Thyroid gland (tissue), 4 donors: ENCODE data around the gene HOXA3. TPM values are rescaled to one million over a fixed set of nuclear protein-coding genes. Genes with fewer than 3 reads are reported as not detected.

Experiments
- DNase-seq, 2 donors: peaks; one replicate each; pipeline ENCODE4 v3.0.0-alpha.2; 2019
- H3K27ac ChIP-seq, 3 donors: fragments of 200-600 bp; sonication (generic); 1 replicate in 2 of 3; 2 replicates in 1 of 3; pipeline ENCODE4 v1.5.1; 2016 to 2019; ENCODE audit warnings: mild to moderate bottlenecking in 1 of 3, moderate library complexity in 1 of 3
- H3K27me3 ChIP-seq: fragments of 200-600 bp; sonication (generic); one replicate; pipeline ENCODE4 v1.5.1; 2019
- H3K36me3 ChIP-seq, 2 donors: fragments of 200-600 bp; sonication (generic); one replicate each; pipeline ENCODE4 v1.5.1; 2016 to 2019
- H3K4me1 ChIP-seq, 2 donors: fragments of 200-600 bp; sonication (generic); one replicate each; pipeline ENCODE4 v1.5.1; 2017 to 2019
- H3K4me3 ChIP-seq, 3 donors: fragments of 200-600 bp; sonication (generic); replicated peaks in 1 of 3; 1 replicate in 2 of 3; 2 replicates in 1 of 3; pipeline ENCODE4 v1.5.1; 2016; ENCODE audit warnings: mild to moderate bottlenecking in 1 of 3
- H3K9me3 ChIP-seq: fragments of 200-600 bp; sonication (generic); one replicate; pipeline ENCODE4 v1.5.1; 2017
- CTCF ChIP-seq, 6 experiments: fragments of 200-600 bp in 3 of 6; fragments of 450-650 bp in 3 of 6; sonication (generic) in 3 of 6; IDR thresholded peaks; one replicate each; pipeline ENCODE4 v1.5.1; 2016 to 2019; ENCODE audit warnings: antibody characterized with exemption in 6 of 6, mild to moderate bottlenecking in 2 of 6, inconsistent platforms in 1 of 6, moderate library complexity in 1 of 6
- POLR2A ChIP-seq, 2 donors: fragments of 450-650 bp; IDR thresholded peaks; one replicate each; pipeline ENCODE4 v1.6.1; 2017; ENCODE audit warnings: antibody characterized with exemption in 2 of 2, mild to moderate bottlenecking in 2 of 2, moderate library complexity in 1 of 2
- WGBS, 2 donors: methylation state at CpG; one replicate each; pipeline ENCODE4 v1.1.5; 2017; 5-methylcytosine and 5-hydroxymethylcytosine counted together
- intact Hi-C: fragments of 100-400 bp; cut with DNase I; formaldehyde crosslinking; loops from one replicate; pipeline ENCODE4 v1.15.1; 2023
- total RNA-seq, 4 donors: library from RNA; depleted of rRNA; stranded (reverse); fragments of >200 nt; gene quantifications; one replicate each; pipeline ENCODE4 v1.2.3, GENCODE V29; 2016

HOXA3 gene
- total RNA-seq, 4 donors from 2014 or later, result 0.94 to 6.1 (median 1.9) TPM

- H3K36me3 ChIP-seq, result no peaks in the 10 kb centered on the region
- peaks cover 80% of the 10 kb centered on the region for H3K27me3 ChIP-seq
- no peak overlapping the region for H3K4me3 ChIP-seq
- intact Hi-C loops, result loop anchor here (10.0 kb wide), 1 partner anchor 903 kb away; no protein-coding TSS in a partner anchor
- peaks cover 16 to 35% of the 10 kb centered on the region in 2 donors for H3K4me1 ChIP-seq
- H3K9me3 ChIP-seq, result no peaks in the 10 kb centered on the region
- TF ChIP-seq CTCF (IDR thresholded peaks at IDR 0.05), result no peak
- TF ChIP-seq POLR2A (IDR thresholded peaks at IDR 0.05), result no peak
- 10 to 19% methylated on average over 23 to 30 of the region's 42 CpGs for WGBS, 2 donors
- no peak for DNase-seq
- no peak overlapping the region for H3K27ac ChIP-seq
These were observed 39.6 kb upstream of the HOXA3 start for GRCh38 chr7:27191833-27192545.

GRCh38 chr7:27191161-27191731 lies 38.9 kb upstream of the HOXA3 start:
- Histone ChIP-seq H3K4me3 (no peak overlapping the region), H3K27me3 (peaks cover 81% of the 10 kb centered on the region), H3K9me3 (no peaks in the 10 kb centered on the region), H3K27ac (no peak overlapping the region), H3K4me1 (peaks cover 16 to 35% of the 10 kb centered on the region in 2 donors), H3K36me3 (no peaks in the 10 kb centered on the region)
- WGBS, 2 donors, result 19 to 21% methylated on average over 15 of the region's 15 CpGs
- TF ChIP-seq CTCF (IDR thresholded peaks at IDR 0.05), result no peak
- no peak for TF ChIP-seq POLR2A (IDR thresholded peaks at IDR 0.05)
- intact Hi-C loops, result loop anchor here (10.0 kb wide), 1 partner anchor 904 kb away; no protein-coding TSS in a partner anchor
- DNase-seq, result no peak

- WGBS, 2 donors, result 33 to 46% methylated on average over 7 of the region's 7 CpGs
- no peak overlapping the region for H3K27ac ChIP-seq
- H3K9me3 ChIP-seq, result no peaks in the 10 kb centered on the region
- no peak for TF ChIP-seq CTCF (IDR thresholded peaks at IDR 0.05)
- TF ChIP-seq POLR2A (IDR thresholded peaks at IDR 0.05), result no peak
- H3K4me1 ChIP-seq, result peaks cover 16 to 35% of the 10 kb centered on the region in 2 donors
- intact Hi-C loops, result loop anchor here (10.0 kb wide), 1 partner anchor 905 kb away; no protein-coding TSS in a partner anchor
- no peak overlapping the region for H3K4me3 ChIP-seq
- H3K27me3 ChIP-seq, result peaks cover 91% of the 10 kb centered on the region
- DNase-seq, result no peak
- H3K36me3 ChIP-seq, result no peaks in the 10 kb centered on the region
These were observed 37.8 kb upstream of the HOXA3 start for GRCh38 chr7:27189997-27190748.

- no peak for DNase-seq
- TF ChIP-seq POLR2A (IDR thresholded peaks at IDR 0.05) (no peak), CTCF (IDR thresholded peaks at IDR 0.05) (no peak)
- H3K9me3 ChIP-seq, result no peaks in the 10 kb centered on the region
- WGBS, 2 donors, result 6 to 16% methylated on average over 4 to 21 of the region's 22 CpGs
- no peak overlapping the region for H3K4me3 ChIP-seq
- no peaks in the 10 kb centered on the region for H3K36me3 ChIP-seq
- H3K4me1 ChIP-seq, result peaks cover 20 to 41% of the 10 kb centered on the region in 2 donors
- intact Hi-C loops, result no loop called here
- H3K27me3 ChIP-seq, result peaks cover 91% of the 10 kb centered on the region
- H3K27ac ChIP-seq, result no peak overlapping the region
These were observed 37.1 kb upstream of the HOXA3 start for GRCh38 chr7:27189295-27189996.
